Tibial nerve (tissue), 4 donors: ENCODE data around the gene AGO3.

ENCODE experiments used
- EP300 ChIP-seq, 2 donors: sonication (generic); formaldehyde crosslinking; IDR thresholded peaks; one replicate each; pipeline ENCODE4 v1.6.1; 2017; ENCODE audit warnings: antibody characterized with exemption in 2 of 2, mild to moderate bottlenecking in 1 of 2
- POLR2A ChIP-seq, 2 donors: fragments of 450-650 bp; IDR thresholded peaks; one replicate each; pipeline ENCODE4 v1.6.1; 2017; ENCODE audit warnings: antibody characterized with exemption in 2 of 2, mild to moderate bottlenecking in 2 of 2, moderate library complexity in 2 of 2
- TF ChIP-seq, protein P1 (sequence below), 5 experiments: fragments of 200-600 bp in 3 of 5; fragments of 450-650 bp in 2 of 5; sonication (generic) in 3 of 5; IDR thresholded peaks; one replicate each; pipeline ENCODE4 v1.5.1; 2016 to 2019; ENCODE audit warnings: antibody characterized with exemption in 5 of 5, mild to moderate bottlenecking in 3 of 5, moderate library complexity in 2 of 5

DNA sequence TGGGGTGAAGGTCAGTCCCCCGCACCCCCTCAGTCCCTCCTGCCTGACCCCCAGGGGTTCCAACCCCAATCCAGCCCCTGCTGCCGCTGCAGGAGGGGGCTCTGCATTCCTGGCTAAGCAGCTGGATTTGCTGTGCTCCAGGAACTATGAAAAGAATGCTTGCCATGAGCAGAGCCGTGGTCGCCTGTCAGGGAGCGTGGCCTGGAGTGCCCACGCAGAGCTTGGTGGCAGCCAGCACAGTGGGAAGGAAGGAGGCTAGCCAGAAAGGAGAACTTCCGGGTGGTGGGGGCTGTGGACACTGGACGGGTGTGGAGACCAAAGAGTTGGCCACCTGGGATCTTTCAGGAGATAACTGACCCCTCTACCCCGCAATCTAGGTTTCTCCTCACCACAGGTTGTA is 188.6 kb downstream of the AGO3 start:
- TF ChIP-seq, protein P1, sequence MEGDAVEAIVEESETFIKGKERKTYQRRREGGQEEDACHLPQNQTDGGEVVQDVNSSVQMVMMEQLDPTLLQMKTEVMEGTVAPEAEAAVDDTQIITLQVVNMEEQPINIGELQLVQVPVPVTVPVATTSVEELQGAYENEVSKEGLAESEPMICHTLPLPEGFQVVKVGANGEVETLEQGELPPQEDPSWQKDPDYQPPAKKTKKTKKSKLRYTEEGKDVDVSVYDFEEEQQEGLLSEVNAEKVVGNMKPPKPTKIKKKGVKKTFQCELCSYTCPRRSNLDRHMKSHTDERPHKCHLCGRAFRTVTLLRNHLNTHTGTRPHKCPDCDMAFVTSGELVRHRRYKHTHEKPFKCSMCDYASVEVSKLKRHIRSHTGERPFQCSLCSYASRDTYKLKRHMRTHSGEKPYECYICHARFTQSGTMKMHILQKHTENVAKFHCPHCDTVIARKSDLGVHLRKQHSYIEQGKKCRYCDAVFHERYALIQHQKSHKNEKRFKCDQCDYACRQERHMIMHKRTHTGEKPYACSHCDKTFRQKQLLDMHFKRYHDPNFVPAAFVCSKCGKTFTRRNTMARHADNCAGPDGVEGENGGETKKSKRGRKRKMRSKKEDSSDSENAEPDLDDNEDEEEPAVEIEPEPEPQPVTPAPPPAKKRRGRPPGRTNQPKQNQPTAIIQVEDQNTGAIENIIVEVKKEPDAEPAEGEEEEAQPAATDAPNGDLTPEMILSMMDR (IDR thresholded peaks at IDR 0.05), result no peak
- TF ChIP-seq EP300 (IDR thresholded peaks at IDR 0.05) (no peak), POLR2A (IDR thresholded peaks at IDR 0.05) (no peak)
